OCI-LY1 (cell line): Measurements from ENCODE around the gene STKLD1.

Experiments
- H2AFZ ChIP-seq: fragments of 200-600 bp; sonication (generic), shearing (Covaris generic); 2 replicates; pipeline ENCODE4 v1.6.0; 2014; ENCODE audit warnings: antibody characterized with exemption, mild to moderate bottlenecking, low read length
- H3F3A ChIP-seq: fragments of 200-600 bp; sonication (generic), shearing (Covaris generic); 2 replicates; pipeline ENCODE4 v1.6.0; 2014; ENCODE audit warnings: mild to moderate bottlenecking, antibody characterized with exemption, low read length, moderate library complexity; ENCODE audit not compliant: insufficient read depth
- H3K27ac ChIP-seq: fragments of 200-600 bp; sonication (generic); 2 replicates; pipeline ENCODE4 v1.5.1; 2014; ENCODE audit warnings: low read length, mixed run types, mild to moderate bottlenecking, low read depth; ENCODE audit not compliant: poor library complexity, severe bottlenecking
- H3K27me3 ChIP-seq: fragments of 200-600 bp; sonication (generic); 2 replicates; pipeline ENCODE4 v1.6.0; 2014; ENCODE audit warnings: antibody characterized with exemption, mild to moderate bottlenecking, low read length, moderate library complexity; ENCODE audit not compliant: insufficient read depth
- H3K36me3 ChIP-seq: fragments of 200-600 bp; sonication (generic); 2 replicates; pipeline ENCODE4 v1.6.1; 2014; ENCODE audit warnings: mild to moderate bottlenecking, antibody characterized with exemption, low read length, moderate library complexity, mixed read lengths; ENCODE audit not compliant: insufficient read depth
- H3K4me1 ChIP-seq: fragments of 200-600 bp; sonication (generic); 2 replicates; pipeline ENCODE4 v1.5.1; 2014; ENCODE audit warnings: mild to moderate bottlenecking, low read length, moderate library complexity; ENCODE audit not compliant: insufficient read depth, severe bottlenecking
- H3K4me2 ChIP-seq: fragments of 200-600 bp; sonication (generic), shearing (Covaris generic); 2 replicates; pipeline ENCODE4 v1.6.1; 2014; ENCODE audit warnings: low read length
- H3K4me3 ChIP-seq: fragments of 200-600 bp; sonication (generic); 2 replicates; pipeline ENCODE4 v1.5.1; 2014; ENCODE audit warnings: low read length, low read depth, mild to moderate bottlenecking, mixed read lengths; ENCODE audit not compliant: poor library complexity, severe bottlenecking
- H3K79me2 ChIP-seq: fragments of 200-600 bp; shearing (Covaris generic); 2 replicates; pipeline ENCODE4 v1.6.1; 2016; ENCODE audit warnings: mixed run types, low read length, mixed read lengths; ENCODE audit not compliant: insufficient read depth
- H3K9ac ChIP-seq: fragments of 200-600 bp; sonication (generic), shearing (Covaris generic); 2 replicates; pipeline ENCODE4 v1.6.1; 2014; ENCODE audit warnings: mild to moderate bottlenecking, low read length, mixed read lengths
- H3K9me2 ChIP-seq: fragments of 200-600 bp; sonication (generic), shearing (Covaris generic); 2 replicates; pipeline ENCODE4 v1.6.1; 2014; ENCODE audit warnings: low read depth, mild to moderate bottlenecking, low read length, mixed read lengths
- H3K9me3 ChIP-seq: fragments of 200-600 bp; shearing (Covaris generic); 2 replicates; pipeline ENCODE4 v1.6.1; 2014; ENCODE audit warnings: low read length, mixed read lengths
- H4K20me1 ChIP-seq: fragments of 200-600 bp; sonication (generic), shearing (Covaris generic); 2 replicates; pipeline ENCODE4 v1.6.0; 2016; ENCODE audit warnings: mild to moderate bottlenecking, low read length; ENCODE audit not compliant: insufficient read depth
- EZH2 ChIP-seq: fragments of 200-600 bp; sonication (generic), shearing (Covaris generic); IDR thresholded peaks from 2 replicates; pipeline ENCODE4 v1.8.0; 2017; ENCODE audit warnings: borderline replicate concordance, mixed run types, mild to moderate bottlenecking, antibody characterized with exemption, low read length, moderate library complexity, mixed read lengths
- TF ChIP-seq, protein P1 (sequence below): fragments of 200-600 bp; sonication (generic), shearing (Covaris generic); IDR thresholded peaks from 2 replicates; pipeline ENCODE4 v1.5.1; 2017; ENCODE audit warnings: mild to moderate bottlenecking, antibody characterized with exemption, low read length, moderate library complexity, mixed read lengths

Gene STKLD1

DNA sequence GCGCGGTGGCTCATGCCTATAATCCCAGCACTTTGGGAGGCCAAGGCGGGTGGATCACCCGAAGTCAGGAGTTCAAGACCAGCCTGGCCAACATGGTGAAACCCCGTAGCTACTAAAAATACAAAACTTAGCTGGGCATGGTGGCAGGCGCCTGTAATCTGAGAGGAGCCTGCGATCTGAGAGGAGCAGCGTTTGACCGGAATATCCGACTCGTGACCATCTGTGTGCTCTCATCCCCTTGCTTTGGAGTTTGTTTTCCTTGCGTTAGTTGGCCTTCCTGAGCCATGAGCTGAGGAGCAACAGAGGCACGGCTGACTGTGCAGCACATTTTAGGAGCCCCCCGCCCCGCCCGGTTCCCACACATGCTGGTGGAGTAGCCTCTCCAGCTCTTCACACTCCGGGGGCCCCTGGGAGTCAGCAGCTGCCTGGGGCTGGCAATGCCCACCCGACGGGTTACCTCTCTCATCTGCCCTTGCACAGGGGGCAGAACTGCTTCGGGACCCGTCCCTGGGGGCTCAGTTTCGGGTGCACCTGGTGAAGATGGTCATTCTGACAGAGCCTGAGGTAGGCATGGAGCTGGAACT, 49.0 kb downstream of the STKLD1 start:
- Histone ChIP-seq H3K27me3 (peaks cover 13% of the 10 kb centered on the region; the same call in 1 of the 2 replicates), H2AFZ (no peak overlapping the region), H3K27ac (no peak overlapping the region), H4K20me1 (no peaks in the 10 kb centered on the region), H3K79me2 (no peaks in the 10 kb centered on the region), H3K4me3 (no peak overlapping the region), H3K9me2 (no peaks in the 10 kb centered on the region), H3K9me3 (no peaks in the 10 kb centered on the region), H3K9ac (no peak overlapping the region), H3K4me1 (peaks cover 7% of the 10 kb centered on the region), H3K36me3 (no peaks in the 10 kb centered on the region), H3F3A (no peaks in the 10 kb centered on the region), H3K4me2 (no peak overlapping the region)
- TF ChIP-seq, protein P1, sequence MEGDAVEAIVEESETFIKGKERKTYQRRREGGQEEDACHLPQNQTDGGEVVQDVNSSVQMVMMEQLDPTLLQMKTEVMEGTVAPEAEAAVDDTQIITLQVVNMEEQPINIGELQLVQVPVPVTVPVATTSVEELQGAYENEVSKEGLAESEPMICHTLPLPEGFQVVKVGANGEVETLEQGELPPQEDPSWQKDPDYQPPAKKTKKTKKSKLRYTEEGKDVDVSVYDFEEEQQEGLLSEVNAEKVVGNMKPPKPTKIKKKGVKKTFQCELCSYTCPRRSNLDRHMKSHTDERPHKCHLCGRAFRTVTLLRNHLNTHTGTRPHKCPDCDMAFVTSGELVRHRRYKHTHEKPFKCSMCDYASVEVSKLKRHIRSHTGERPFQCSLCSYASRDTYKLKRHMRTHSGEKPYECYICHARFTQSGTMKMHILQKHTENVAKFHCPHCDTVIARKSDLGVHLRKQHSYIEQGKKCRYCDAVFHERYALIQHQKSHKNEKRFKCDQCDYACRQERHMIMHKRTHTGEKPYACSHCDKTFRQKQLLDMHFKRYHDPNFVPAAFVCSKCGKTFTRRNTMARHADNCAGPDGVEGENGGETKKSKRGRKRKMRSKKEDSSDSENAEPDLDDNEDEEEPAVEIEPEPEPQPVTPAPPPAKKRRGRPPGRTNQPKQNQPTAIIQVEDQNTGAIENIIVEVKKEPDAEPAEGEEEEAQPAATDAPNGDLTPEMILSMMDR: no peak
- no peak for TF ChIP-seq EZH2

DNA sequence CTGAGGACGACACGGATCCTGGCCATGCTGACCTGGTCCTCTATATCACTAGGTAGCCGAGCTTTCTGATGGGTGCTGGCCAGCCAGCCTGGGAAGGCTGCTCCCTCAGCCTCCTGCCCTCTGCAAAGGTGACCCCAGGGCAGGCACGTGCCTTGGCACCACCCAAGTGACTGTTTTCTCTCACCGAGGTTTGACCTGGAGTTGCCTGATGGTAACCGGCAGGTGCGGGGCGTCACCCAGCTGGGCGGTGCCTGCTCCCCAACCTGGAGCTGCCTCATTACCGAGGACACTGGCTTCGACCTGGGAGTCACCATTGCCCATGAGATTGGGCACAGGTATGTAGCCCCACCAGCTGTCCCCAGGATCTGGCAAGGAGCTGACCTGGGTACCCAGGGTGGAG, 49.8 kb downstream of the STKLD1 start:
- no peaks in the 10 kb centered on the region for H3K9me2 ChIP-seq
- H3K9me3 ChIP-seq: no peaks in the 10 kb centered on the region
- no peak overlapping the region for H2AFZ ChIP-seq
- H3K4me2 ChIP-seq: no peak overlapping the region
- H3K9ac ChIP-seq: no peak overlapping the region
- no peak overlapping the region for H3K27ac ChIP-seq
- H3K36me3 ChIP-seq: no peaks in the 10 kb centered on the region
- no peak for TF ChIP-seq EZH2
- TF ChIP-seq, protein P1: no peak
- peaks cover 13% of the 10 kb centered on the region; the same call in 1 of the 2 replicates for H3K27me3 ChIP-seq
- H4K20me1 ChIP-seq: no peaks in the 10 kb centered on the region
- H3K4me3 ChIP-seq: no peak overlapping the region
- no peaks in the 10 kb centered on the region for H3F3A ChIP-seq
- no peaks in the 10 kb centered on the region for H3K79me2 ChIP-seq
- no peaks in the 10 kb centered on the region for H3K4me1 ChIP-seq

DNA sequence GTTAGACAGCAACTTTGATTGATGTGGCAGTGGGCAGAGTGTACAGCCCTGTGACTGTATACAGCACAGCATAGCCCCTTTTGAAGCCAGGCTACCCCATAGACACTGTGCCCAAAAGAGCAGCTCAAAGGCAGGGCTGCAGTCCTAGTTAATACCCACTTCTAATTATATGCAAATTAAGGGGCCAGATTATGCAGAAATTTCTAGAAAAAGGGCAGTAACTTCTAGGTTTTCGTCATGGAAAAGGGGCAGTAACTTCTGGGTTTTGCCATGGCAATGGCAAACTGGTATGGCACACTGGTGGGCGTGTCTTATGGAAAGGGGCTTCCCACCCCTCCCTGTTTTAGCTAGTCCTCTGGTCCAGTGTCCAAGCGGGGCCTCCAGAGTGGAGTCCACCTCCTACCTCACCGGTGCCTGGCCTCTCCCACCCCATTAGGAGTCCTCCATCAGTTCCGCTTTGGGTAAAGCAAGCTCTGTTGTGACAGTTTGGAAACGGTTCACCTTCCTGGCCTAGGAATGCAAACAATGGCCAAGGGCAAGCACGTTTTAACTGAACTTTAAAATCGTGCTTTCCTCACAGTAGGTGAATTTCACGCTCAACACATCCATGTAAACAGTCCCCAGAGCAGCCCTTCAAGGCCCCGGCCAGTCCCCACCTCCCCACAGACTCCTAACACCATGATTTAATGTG, 51.6 kb downstream of the STKLD1 start:
- H3K79me2 ChIP-seq: no peaks in the 10 kb centered on the region
- H2AFZ ChIP-seq: no peak overlapping the region
- H3K4me2 ChIP-seq: no peak overlapping the region
- no peak overlapping the region for H3K4me3 ChIP-seq
- no peaks in the 10 kb centered on the region for H3K36me3 ChIP-seq
- no peaks in the 10 kb centered on the region for H3K9me3 ChIP-seq
- TF ChIP-seq, protein P1: no peak
- TF ChIP-seq EZH2: no peak
- no peaks in the 10 kb centered on the region for H4K20me1 ChIP-seq
- no peak overlapping the region for H3K9ac ChIP-seq
- no peak overlapping the region for H3K27ac ChIP-seq
- no peaks in the 10 kb centered on the region for H3F3A ChIP-seq
- no peaks in the 10 kb centered on the region for H3K4me1 ChIP-seq
- H3K27me3 ChIP-seq: peaks cover 13% of the 10 kb centered on the region; the same call in 1 of the 2 replicates
- no peaks in the 10 kb centered on the region for H3K9me2 ChIP-seq
